ENCODE results near the gene PRRX1.

The PRRX1 gene

DNA sequence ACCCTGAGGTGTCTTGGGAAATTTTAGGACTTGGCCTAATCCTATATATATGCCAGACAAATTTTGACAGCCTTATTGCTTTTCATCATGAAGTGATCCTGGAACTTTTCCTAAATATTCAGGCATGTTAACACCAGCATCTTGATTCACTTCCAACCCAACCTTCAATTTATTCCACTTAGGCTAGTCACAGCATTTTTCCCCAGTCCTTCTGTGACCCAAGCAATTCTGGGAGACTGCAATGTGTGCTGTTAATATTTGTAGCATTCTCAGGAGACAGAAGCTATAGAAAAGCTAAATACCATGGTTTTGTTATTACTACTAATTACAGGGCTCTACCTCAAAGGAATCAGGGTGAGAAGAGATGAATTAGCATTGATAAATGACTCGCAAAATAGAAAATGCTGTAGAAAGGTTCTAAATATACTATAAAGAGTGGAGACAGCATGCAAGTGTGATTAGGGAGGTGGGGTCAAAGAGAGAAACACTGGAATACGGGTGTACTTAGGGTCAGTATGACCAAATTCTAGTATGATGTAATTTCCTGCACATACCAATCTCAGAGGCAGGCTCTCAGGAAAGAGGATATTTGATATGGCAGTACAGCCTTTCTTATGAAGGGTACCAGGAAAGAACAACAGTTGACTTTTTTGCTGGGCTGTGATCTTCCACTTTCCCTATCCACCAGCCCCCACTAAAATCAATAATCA is 29.1 kb downstream of the PRRX1 start:
- no peak for DNase-seq

DNA sequence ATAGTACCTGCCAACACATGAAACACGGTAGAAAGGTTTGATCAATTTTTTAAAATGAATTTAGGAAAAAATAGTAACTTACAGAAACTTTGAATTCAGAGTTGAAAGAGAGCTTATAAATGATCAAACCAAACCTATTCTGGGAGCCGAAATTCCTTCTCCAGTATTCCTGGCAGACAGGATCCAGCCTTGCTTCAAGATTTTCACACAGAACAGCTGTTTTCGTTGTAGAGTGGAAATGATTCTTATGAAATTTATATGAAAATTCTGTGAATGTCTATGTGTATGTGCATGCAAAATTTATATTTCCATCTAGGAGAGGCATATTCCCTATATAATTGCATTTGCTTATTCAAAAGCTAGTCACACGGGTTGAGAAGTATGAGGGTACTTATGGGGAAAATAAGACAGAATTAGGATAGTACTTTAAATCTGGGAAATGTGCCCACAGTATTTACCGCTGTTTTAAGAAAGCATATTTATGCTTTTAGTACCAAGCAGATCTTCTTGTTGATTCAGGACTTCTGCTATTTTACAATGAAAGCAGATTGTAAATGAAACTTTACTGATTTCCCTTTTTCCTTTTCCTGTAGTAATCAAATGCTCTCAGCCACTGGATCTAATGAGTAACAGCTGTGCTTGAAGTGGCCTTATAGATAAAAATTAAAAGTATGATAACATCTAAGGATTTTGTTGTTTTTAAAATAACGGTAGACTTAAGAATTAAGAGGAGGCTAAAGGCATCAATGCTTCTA is 30.4 kb downstream of the PRRX1 start:
- DNase-seq, result no peak

DNA sequence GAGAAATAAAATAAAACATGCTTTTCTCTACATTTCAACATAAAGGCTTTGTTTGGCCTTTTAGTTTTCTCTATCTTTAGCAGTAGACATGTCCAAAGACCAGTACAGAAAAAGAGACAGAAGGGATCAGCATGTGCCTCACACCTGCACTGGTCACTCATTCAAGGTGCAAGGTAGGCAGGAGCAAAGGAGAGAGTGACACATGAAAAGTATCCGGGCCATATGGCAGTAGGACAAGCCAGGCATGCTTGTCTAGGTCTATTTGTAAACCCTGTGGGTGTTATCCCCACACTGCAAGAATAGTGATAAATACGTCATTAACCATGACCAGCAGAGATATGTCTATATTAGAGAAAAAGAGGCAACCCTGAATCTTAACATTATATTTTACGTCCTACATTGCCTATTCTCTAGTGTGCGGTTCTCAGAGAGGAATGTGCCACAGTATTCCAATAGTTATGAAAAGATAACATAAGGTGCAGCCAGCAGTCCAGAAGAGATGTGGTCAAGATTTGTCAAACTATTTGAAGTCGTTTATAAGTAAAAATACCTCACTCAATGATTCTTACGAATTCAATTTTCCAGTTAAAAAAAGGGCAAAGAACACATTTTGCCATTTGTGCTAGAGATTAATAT is 32.1 kb downstream of the PRRX1 start:
- DNase-seq, result no peak

DNA sequence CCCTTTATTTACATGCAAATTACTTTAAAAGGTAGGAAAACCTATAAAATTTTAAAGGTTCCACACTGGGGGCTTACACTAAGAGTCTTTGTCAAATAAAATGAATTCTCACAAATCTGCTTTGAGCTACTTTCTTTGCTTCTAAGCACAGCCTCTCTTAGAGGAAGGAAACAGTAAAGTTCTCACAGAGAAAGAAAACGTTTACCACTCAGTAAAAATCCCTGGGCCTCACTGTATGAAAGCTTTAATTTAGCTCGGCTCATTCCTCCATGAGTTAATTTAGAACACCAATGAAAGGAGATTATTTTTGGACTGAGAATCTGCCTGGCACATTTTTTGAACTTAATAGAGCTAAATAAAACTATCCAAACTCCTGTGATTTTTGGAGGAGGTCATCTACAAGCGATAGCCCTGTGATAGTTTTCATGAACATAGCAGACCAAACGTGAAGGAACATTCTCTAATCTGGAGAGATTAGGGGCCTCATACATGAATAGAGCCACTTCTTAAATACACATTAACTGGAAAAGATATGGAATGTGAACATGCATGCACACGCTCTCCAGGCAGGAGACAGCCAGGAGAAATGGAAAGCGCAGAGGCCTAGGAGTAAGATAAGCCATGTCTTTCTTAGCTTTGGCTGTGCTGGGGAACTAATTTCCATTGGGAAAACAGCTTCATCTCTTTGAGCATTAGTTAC is 32.8 kb downstream of the PRRX1 start:
- no peak for DNase-seq

DNA sequence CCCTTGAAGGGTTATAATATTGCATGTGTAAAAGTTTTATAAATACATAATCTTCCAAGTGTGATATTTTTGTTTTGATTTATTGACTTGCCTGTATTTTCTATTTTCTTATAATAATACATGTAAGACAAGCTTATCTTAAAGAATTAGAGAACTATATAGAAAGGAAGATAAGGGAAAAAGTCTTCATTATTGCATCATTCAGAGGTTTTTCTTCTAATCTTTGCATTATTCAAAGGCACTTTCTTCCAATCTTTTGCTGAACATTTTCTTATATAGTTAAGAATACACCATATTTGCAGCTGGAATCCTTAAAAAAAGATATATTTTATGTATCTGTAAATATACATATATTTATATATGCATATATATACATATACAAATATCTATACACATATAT is 33.4 kb downstream of the PRRX1 start:
- no peak for DNase-seq

DNA sequence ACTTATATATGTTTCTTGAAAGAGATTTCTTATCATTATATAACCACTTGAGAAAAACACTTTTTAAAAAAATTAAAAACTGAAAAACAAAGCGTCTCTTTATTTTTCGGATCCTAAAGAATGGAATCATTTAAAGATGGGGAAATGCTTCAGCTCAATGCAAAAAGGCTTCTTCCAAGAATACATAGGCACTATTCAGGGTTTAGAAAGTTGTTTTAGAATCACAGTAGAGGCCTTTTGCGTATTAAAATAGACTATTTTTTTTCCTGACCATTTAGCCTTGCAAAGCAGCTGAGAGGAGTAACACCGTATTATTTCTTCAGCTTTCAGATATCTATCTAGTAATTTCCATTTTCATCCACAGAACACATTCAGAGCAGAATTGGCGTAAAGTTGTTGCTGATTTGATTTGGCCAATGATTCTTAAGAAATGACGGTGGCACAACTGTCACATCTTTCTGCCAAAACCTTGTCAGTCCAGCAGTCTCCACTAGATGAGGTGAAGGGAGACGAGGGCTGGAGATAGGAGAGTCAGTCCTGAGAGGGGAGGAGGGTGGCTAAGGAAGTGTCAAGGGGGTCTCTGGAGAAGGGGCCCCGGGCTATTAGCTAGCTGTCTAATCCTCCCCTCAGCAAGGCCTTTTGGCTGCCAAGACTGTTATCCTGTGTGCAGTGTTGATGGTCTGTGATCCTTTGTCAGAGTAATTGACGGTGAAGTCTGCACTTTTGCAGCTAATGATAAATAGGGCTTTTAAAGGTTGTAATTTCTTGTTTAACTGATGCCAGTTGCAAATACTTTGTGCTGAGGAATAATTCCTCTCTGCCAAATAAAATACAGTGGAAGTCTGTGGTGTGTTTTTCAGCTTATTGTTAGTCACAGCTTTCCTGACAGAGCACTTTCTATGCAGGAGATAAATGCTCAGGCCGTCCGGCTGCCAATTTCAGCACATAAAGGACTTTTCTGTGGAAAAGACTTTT is 34.7 kb downstream of the PRRX1 start:
- no peak for DNase-seq

DNA sequence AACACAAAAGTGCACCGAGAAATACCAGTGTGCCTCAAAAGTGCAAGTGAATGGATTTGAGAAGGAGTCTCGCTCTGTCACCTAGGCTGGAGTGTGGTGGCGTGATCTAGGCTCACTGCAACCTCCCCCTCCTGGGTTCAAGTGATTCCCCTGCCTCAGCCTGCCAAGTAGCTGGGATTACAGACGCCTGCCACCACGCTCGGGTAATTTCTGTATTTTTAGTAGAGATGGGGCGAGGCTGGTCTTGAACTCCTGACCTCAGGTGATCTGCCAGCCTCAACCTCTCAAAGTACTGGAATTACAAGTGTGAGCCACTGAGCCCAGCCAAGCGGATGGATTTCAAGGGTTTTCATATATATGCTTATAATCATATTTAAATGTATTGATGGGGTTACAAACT is 35.8 kb downstream of the PRRX1 start:
- no peak for DNase-seq

DNA sequence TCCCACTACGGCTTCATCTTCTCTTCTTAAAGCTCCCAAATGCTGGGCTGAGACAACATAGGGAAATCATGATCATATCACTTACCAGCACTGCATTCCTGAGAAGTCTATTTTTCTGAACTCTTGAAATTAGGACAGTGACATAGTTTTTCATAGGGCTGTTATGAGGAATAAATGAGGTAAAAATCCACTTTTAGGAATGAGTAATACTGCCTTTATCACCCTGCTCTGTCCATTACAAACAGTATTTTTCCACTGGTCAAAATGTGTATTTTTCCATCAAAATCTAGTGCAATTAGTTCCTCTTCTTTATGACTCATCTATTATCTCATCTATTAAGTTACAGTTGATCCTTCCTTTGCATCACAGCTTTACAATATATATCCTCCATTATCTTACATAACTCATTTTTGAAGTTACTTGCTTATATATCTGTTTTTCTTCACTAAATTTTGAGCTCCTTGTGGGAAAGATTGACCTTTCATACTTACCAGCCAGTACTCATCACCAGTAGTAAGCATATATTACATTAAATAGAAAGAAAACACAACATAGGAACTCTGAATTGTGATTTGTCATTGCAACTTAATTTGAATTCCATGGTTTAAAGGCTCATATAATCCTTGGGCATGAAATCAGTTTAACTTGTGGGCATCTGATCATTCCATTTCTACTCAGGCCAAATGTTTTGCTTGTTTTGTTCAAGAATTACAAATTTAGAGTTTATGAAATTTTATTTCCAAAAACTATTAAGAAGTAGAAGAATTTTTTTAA is 37.1 kb downstream of the PRRX1 start:
- DNase-seq, result no peak

DNA sequence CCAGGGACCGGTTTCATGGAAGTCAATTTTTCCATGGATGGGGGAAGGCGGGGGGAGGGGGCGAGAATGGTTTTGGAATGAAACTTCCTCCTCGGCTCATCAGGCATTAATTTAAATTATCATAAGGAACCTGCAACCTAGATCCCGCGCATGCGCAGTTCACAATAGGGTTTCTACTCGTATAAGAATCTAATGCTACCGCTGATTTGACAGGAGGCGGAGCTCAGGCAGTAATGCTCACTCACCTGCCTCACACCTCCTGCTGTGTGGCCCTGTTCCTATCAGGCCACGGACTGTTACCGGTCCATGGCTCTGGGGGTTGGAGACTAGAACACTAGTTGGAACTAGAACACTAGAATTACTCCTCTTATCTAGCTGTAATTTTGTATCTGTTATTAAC is 38.0 kb downstream of the PRRX1 start:
- no peak for DNase-seq

DNA sequence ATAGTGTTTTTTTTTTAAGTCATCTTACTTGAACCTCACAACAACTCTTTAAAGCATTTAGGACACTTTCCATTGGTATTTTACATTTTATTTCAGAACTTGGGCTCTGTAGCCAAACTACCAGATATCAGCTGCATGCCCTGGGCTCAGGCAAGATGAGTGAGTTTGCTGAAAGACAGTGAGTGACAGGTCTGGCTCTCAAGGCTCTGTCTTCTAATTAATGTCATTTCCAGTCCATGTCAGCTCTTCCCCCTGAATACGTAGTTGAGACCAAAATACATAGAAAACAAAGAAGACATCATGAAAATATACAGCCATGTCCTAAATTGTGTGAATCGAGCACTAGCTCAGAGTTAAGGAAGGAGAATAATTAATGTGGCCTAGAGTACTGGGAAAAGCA is 39.7 kb downstream of the PRRX1 start:
- DNase-seq, result no peak

DNA sequence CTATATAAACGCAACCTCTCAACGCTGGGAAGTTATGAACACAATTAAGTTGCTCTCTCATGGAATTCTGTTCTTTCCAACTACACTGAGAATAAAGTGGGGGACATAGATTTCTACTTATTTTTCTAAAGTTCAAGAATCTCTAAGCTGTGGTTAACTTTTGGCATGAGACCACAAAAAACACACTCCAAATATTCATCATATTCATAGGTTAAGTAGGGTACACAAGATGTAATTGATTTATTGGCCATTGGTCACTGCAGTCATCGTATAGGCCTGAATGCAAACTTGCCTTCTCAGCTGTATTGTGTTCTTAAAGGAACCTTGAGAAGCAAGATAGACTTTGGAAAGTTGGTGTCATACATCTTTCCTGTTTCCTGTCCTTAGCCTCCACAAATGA is 40.3 kb downstream of the PRRX1 start:
- DNase-seq, result no peak

DNA sequence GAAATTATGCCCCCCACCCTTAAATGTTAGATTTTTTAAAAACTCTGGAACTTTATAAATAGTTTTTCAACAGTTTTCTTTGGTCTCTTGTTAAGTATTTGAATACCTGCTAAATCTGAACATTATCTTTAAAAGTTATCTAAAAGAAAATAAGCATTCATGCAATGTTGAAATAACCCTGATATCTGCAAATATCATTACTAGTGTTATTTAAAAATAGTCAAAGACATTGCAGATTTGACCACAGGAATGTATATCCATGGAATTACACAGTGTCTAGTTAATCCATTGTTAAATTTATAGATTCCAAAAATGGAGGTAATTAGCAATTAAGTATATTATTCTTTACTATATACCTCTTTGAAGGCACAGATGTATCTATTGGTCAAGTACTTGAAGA is 42.0 kb downstream of the PRRX1 start:
- no peak for DNase-seq

DNA sequence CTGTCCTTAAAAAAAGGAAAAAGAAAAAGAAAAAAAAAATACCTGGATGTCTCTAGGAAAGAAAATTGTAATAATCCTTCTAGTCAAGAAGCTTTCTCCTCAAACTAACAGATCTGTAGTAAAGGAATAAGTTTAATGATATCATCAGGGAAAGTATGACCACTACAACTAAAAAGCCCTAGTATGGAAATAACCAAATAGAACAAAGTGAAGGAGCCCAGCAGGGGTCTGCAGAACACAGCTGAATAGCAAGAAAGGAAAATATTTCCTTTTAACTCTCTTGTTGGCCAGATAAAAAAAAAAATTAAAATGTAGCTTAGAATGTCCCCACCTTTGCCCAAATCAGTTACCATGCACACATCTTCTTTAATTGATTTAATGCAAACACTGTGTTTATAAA is 43.2 kb downstream of the PRRX1 start:
- no peak for DNase-seq

DNA sequence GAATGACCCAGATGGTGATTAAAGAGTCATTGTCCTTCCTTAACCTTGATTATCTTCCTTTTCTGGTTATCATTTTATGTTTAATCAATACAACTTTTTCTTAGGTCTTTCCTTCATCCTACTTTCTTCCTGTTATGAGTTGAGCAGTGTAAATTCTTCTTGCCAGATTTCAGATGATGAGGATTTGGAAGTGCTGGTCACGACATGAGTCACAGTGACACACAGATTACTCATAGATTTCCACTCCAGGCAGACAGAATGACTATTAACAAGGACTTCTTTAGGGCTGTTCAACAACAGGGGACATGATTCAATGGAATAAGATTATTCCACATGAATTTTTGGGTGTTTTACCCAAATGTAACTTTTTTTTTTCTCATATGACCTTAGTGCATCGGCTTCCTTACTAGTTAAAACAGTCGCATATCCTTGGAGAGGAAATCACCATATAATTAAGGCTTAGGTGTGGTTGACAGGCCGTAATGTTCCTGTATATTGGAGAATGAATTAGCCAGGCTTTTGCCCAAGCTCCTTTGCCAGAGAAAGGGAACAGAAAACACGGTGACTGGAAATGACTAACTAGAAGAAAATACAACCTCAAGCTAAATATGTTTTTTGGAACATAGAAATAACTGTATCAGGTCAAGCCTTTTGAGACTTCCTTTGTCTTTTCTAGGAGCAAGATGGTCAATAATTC is 44.2 kb downstream of the PRRX1 start:
- no peak for DNase-seq

DNA sequence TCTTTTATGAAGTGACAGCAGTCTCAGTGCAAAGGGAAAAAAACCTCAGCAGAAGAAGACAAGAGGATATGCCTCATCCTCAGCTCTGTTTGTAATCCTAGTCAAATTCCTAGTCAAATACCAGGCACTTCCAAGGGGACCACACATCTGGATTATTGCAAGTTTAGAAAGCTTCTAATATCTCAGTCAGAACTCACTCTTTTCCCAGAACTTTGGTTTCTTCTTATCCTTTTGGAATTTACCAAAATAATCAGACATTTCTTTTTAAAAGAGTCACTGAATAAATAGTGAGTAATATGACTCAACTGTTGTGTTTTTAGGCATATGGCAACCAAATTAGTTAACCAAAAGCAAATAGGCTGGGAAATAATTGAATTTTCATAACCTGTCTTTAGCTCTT is 47.8 kb downstream of the PRRX1 start:
- no peak for DNase-seq

DNA sequence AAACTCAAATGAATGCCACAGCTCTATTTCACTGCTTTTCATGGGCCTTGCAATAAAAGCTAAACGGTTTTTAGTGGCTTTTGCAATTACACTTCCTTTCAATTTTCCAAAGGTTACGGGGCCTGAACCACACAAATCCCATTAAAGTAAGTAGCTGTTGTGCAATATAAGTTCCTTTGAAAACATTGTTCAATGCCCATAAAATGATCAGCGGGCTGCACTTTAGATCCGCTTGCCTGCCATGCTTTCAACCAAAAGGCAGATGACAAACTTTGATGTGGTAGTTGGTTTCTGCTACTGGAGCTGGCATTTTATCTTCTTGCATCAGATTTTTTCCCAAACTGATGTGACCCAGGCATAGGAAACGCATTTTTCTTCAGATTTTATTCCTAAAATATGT is 50.2 kb downstream of the PRRX1 start:
- no peak for DNase-seq

DNA sequence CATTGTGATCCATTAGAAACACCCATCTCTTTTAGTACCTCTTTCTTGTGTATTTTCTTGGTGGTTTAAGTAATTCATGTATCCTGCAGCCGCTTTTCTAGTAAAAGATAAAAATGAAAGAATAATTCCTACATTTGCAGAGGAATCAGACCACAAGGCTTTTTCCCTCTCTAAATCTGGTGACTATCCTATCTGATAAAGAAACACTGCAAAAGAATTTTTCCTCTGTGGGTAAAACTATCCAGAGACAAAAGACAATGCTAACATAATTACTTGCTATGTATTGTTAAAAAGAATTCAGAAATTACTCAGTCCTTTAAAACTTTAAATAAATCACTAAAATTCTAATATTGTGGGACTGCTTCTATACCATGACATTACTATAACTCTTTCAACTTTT is 51.0 kb downstream of the PRRX1 start:
- no peak for DNase-seq

DNA sequence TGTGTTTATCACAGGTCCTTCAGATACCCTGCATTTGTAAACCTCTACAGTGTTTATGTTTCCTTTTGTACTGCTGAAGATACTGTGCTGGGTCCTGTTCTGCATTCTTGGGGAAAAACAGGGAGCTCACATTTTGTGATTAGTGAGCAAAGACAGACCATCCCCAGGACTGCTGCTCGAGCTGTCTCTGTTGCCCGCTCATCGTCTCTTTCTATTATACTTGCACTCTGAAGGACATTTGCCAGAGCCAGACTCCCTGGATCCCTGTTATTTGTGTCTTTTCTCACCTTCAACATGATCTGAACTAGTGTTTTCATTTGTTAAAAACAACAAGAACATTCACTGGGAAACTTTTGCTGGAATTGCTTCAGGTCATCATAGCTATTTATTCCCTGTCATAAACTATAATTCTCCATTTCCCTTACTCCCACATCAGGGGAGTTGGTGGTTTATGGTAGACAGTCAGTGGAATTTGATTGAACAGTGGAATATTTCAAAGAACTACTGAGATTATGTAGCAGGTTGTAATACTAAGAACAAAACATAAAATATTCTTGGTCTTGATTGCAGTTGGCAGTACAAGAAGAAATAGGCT is 53.0 kb downstream of the PRRX1 start:
- DNase-seq, result no peak

DNA sequence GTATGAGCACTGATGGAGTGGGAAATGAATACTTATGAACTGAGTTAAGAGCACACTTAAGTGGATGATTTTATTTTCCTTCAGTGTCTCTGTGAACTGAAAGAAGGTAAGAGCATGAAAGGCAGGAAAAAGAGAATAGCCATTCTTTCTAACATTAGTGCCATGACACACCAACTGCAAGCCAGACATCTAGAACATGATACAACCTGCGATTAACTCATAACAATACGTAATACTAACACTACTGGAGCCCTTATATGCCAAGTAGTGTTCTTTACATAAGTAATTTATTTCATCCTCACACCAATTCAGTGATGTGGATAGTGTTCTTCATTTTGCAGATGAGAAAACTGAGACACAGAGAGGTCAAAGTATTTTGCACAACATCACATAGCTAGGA is 56.7 kb downstream of the PRRX1 start:
- no peak for DNase-seq

DNA sequence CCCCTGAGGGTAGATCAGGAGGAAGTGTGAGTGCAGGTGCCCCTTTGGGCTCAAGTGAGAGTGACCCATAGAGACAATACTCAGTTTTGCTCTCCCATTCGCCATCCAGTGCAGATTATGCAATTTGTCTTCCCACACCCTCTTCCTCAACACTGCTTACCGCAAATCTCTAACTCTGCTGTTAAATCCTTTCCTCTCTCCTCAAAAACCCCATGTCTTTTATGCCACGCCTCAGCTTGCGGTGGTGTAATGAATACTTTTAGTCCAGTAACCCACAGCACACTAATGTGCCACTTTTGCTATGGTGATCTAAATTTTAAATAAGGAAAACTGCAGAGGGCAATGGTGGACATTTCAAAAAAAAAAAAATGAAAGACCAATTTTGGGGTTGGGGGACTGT is 57.7 kb downstream of the PRRX1 start:
- no peak for DNase-seq

DNA sequence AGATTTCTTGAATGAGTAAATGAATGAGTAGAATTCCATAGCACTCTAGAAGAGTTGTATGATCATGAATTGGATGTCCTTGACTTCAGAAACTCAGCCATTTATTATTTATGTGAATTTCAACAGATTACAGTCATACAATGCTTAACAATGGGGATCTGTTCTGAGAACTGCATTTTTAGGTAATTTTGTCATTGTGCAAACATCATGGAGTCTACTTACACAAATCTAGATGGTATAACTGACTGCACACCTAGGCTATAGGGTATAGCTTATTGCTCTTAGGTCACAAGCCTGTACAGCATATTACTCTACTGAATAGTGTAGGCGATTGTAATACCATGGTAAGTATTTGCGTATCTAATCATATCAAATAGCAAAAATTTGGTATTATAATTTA is 59.6 kb downstream of the PRRX1 start:
- no peak for DNase-seq
